Gastrocnemius medialis (tissue), 4 donors: ENCODE data around the gene TSPAN9. TPM values are rescaled to one million over a fixed set of nuclear protein-coding genes. Genes with fewer than 3 reads are reported as not detected.
A peak's percentile ranks its signal among the peaks of the same experiment; 100 is the strongest.

Experiments
- ATAC-seq, 2 donors: fragments of 150-250 bp; one replicate each; pipeline ENCODE4 v1.9.1; 2016
- DNase-seq, 2 donors: peaks; one replicate each; pipeline ENCODE4 v3.0.0-alpha.2; 2019
- H3K27ac ChIP-seq, 4 donors: fragments of 200-600 bp; sonication (generic); 1 replicate in 1 of 4; 2 replicates in 3 of 4; pipeline ENCODE4 v1.5.1; 2016 to 2018; ENCODE audit warnings: mild to moderate bottlenecking in 2 of 4, moderate library complexity in 1 of 4
- H3K27me3 ChIP-seq, 3 donors: fragments of 200-600 bp; sonication (generic) in 2 of 3; 1 replicate in 1 of 3; 2 replicates in 2 of 3; pipeline versions ENCODE4 v1.5.1 to v1.6.0; 2016 to 2019; ENCODE audit warnings: mild to moderate bottlenecking in 1 of 3, moderate library complexity in 1 of 3
- H3K36me3 ChIP-seq, 2 donors: fragments of 200-600 bp; sonication (generic) in 1 of 2; one replicate each; pipeline ENCODE4 v1.5.1; 2017 to 2018
- H3K4me1 ChIP-seq, 2 donors: fragments of 200-600 bp; sonication (generic) in 1 of 2; one replicate each; pipeline ENCODE4 v1.5.1; 2016 to 2017; ENCODE audit warnings: mild to moderate bottlenecking in 2 of 2
- H3K4me3 ChIP-seq, 4 donors: fragments of 200-600 bp; sonication (generic) in 3 of 4; 1 replicate in 1 of 4; 2 replicates in 3 of 4; pipeline ENCODE4 v1.5.1; 2016 to 2019; ENCODE audit warnings: mild to moderate bottlenecking in 2 of 4
- H3K9me3 ChIP-seq, 3 donors: fragments of 200-600 bp; sonication (generic) in 2 of 3; 1 replicate in 1 of 3; 2 replicates in 2 of 3; pipeline ENCODE4 v1.5.1; 2016 to 2019
- CTCF ChIP-seq, 5 experiments: fragments of 450-650 bp in 3 of 5; fragments of 200-600 bp in 2 of 5; sonication (generic) in 2 of 5; IDR thresholded peaks in 4 of 5; conservative IDR thresholded peaks in 1 of 5; 1 replicate in 4 of 5; 2 replicates in 1 of 5; pipeline ENCODE4 v1.5.1; 2016 to 2019; ENCODE audit warnings: antibody characterized with exemption in 5 of 5, mild to moderate bottlenecking in 3 of 5, moderate library complexity in 3 of 5
- POLR2A ChIP-seq, 2 donors: fragments of 450-650 bp; IDR thresholded peaks; one replicate each; pipeline ENCODE4 v1.6.1; 2017; ENCODE audit warnings: antibody characterized with exemption in 2 of 2, mild to moderate bottlenecking in 2 of 2, moderate library complexity in 2 of 2
- in situ Hi-C, 4 donors: fragments of 200-750 bp; cut with MboI; loops; one replicate each; pipeline versions ENCODE4 v1.15.0 to v1.8.0; 2017; ENCODE audit warnings: low sequenced_read_pairs in 4 of 4
- intact Hi-C: fragments of 100-400 bp; cut with DNase I; formaldehyde crosslinking; loops from one replicate; pipeline ENCODE4 v1.15.1; 2023; ENCODE audit warnings: low total_unique reads
- total RNA-seq, 4 donors: library from RNA; depleted of rRNA; stranded (reverse); fragments of >200 nt; gene quantifications; one replicate each; pipeline versions ENCODE4 v1.1.0 to v1.2.3, GENCODE V29; 2016

The TSPAN9 gene
- total RNA-seq, 4 donors from 2014 or later: 4.7 to 9.4 (median 7.4) TPM

GRCh38 chr12:3250576-3250975 lies 173.4 kb downstream of the TSPAN9 start:
- DNase-seq (peak; percentile 91 to 97), ATAC-seq (peak; percentile 66 to 73)
- Histone ChIP-seq H3K36me3 (no peaks in the 10 kb centered on the region), H3K9me3 (no peaks in the 10 kb centered on the region), H3K4me3 (no peak overlapping the region), H3K4me1 (peaks cover 71 to 89% of the 10 kb centered on the region in 2 donors), H3K27ac (peak overlapping the region; percentile 90 to 97 (median 94)), H3K27me3 (no peaks in the 10 kb centered on the region)
- peak in 1 of 5 experiments; percentile 10 for TF ChIP-seq CTCF (IDR thresholded peaks at IDR 0.05 in 4 of 5, conservative IDR thresholded peaks at IDR 0.05 in 1 of 5)
- TF ChIP-seq POLR2A (IDR thresholded peaks at IDR 0.05): no peak
- in situ Hi-C loops (no loop called here), intact Hi-C loops (loop anchor here (5.0 to 10.0 kb wide), 3 partner anchors 248 to 456 kb away; partner anchors contain the start of genes FKBP4 and TULP3)

- H3K36me3 ChIP-seq: no peaks in the 10 kb centered on the region
- no peaks in the 10 kb centered on the region for H3K27me3 ChIP-seq
- in situ Hi-C loops (no loop called here), intact Hi-C loops (loop anchor here (5.0 to 10.0 kb wide), 3 partner anchors 249 to 456 kb away; partner anchors contain the start of genes FKBP4 and TULP3)
- peak overlapping the region; percentile 90 to 97 (median 94) for H3K27ac ChIP-seq
- H3K4me3 ChIP-seq: no peak overlapping the region
- ATAC-seq (peak in 1 of 2 donors; percentile 15), DNase-seq (peak in 1 of 2 donors; percentile 72)
- peaks cover 76 to 94% of the 10 kb centered on the region in 2 donors for H3K4me1 ChIP-seq
- TF ChIP-seq POLR2A (IDR thresholded peaks at IDR 0.05) (no peak), CTCF (IDR thresholded peaks at IDR 0.05 in 4 of 5, conservative IDR thresholded peaks at IDR 0.05 in 1 of 5) (no peak)
- no peaks in the 10 kb centered on the region for H3K9me3 ChIP-seq
Measured at GRCh38 chr12:3251067-3251466, 173.9 kb downstream of the TSPAN9 start.

- intact Hi-C loops: loop anchor here (5.0 to 10.0 kb wide), 3 partner anchors 249 to 457 kb away; partner anchors contain the start of genes FKBP4 and TULP3
- no peak for ATAC-seq
Measured at GRCh38 chr12:3251691-3252090, 174.5 kb downstream of the TSPAN9 start.

GRCh38 chr12:3252450-3252891 lies 175.3 kb downstream of the TSPAN9 start:
- Histone ChIP-seq H3K4me1 (peaks cover 78 to 88% of the 10 kb centered on the region in 2 donors), H3K4me3 (peak overlapping the region in 1 of 4 donors; percentile 19), H3K36me3 (no peaks in the 10 kb centered on the region), H3K27ac (peak overlapping the region; percentile 90 to 97 (median 94)), H3K9me3 (no peaks in the 10 kb centered on the region), H3K27me3 (no peaks in the 10 kb centered on the region)
- in situ Hi-C loops (no loop called here), intact Hi-C loops (loop anchor here (5.0 to 10.0 kb wide), 3 partner anchors 250 to 458 kb away; partner anchors contain the start of genes FKBP4 and TULP3)
- ATAC-seq (peak; percentile 73 to 85), DNase-seq (peak; percentile 95 to 98)
- TF ChIP-seq POLR2A (IDR thresholded peaks at IDR 0.05) (peak in 1 of 2 donors; percentile 45), CTCF (IDR thresholded peaks at IDR 0.05 in 4 of 5, conservative IDR thresholded peaks at IDR 0.05 in 1 of 5) (no peak)

More at GRCh38 chr12:3251691-3252090, 174.5 kb downstream of the TSPAN9 start:
- H3K36me3 ChIP-seq: no peaks in the 10 kb centered on the region
- H3K27me3 ChIP-seq: no peaks in the 10 kb centered on the region
- peak overlapping the region; percentile 90 to 97 (median 94) for H3K27ac ChIP-seq
- TF ChIP-seq CTCF (IDR thresholded peaks at IDR 0.05 in 4 of 5, conservative IDR thresholded peaks at IDR 0.05 in 1 of 5): no peak
- H3K4me1 ChIP-seq: peaks cover 82 to 92% of the 10 kb centered on the region in 2 donors
- no peaks in the 10 kb centered on the region for H3K9me3 ChIP-seq
- H3K4me3 ChIP-seq: no peak overlapping the region
- peak in 1 of 2 donors; percentile 61 for DNase-seq
- in situ Hi-C loops: no loop called here
